Cardiac muscle cell (in vitro differentiated cells and primary cell): Measurements from ENCODE around the gene TSPEAR. TPM values are rescaled to one million over a fixed set of nuclear protein-coding genes. Genes with fewer than 3 reads are reported as not detected.
"Not testable (repeated sequence)": the region's sequence is repeated elsewhere in the genome, so short reads cannot be mapped to it uniquely, and the experiment has no call there.

Experiments used
- DNase-seq, 2 donors: peaks; one replicate each; pipeline versions ENCODE4 v3.0.0 to v3.0.0-alpha.2; 2010 to 2017; ENCODE audit warnings: low read depth in 1 of 2, low spot score in 1 of 2
- H3K27ac ChIP-seq: fragments of 200-600 bp; sonication (generic); 2 replicates; pipeline ENCODE4 v1.5.1; 2016
- H3K27me3 ChIP-seq: fragments of 200-600 bp; sonication (generic); 2 replicates; pipeline ENCODE4 v1.6.0; 2016; ENCODE audit warnings: control low read depth
- H3K36me3 ChIP-seq: fragments of 200-600 bp; sonication (generic); 2 replicates; pipeline ENCODE4 v1.5.1; 2016; ENCODE audit warnings: control low read depth
- H3K4me1 ChIP-seq: fragments of 200-600 bp; sonication (generic); 2 replicates; pipeline ENCODE4 v1.8.1; 2017; ENCODE audit warnings: low read depth, mild to moderate bottlenecking, mixed run types
- H3K4me3 ChIP-seq: fragments of 200-600 bp; sonication (generic); 2 replicates; pipeline ENCODE4 v1.5.1; 2016; ENCODE audit warnings: mild to moderate bottlenecking
- H3K9me3 ChIP-seq: fragments of 200-600 bp; sonication (generic); 2 replicates; pipeline ENCODE4 v1.5.1; 2017; ENCODE audit warnings: low read depth, mild to moderate bottlenecking, control low read depth
- CTCF ChIP-seq: IDR thresholded peaks from 2 replicates; pipeline ENCODE4 v1.5.1; 2012; ENCODE audit warnings: low read depth, mild to moderate bottlenecking, low read length
- polyA plus RNA-seq: library from polyadenylated mRNA; unstranded; fragments of >200 nt; fragmentation: Nextera tagmentation; extraction: Ambion mirVana; gene quantifications from 2 replicates; pipeline ENCODE4 v1.2.1, GENCODE V29; 2016
- total RNA-seq: library from RNA; depleted of rRNA; stranded (reverse); fragments of >200 nt; gene quantifications from 2 replicates; pipeline ENCODE4 v1.2.3, GENCODE V29; 2016

The TSPEAR gene
- total and polyA plus RNA-seq, 2 experiments from 2014 or later: 2.8 to 3.4 TPM

- Histone ChIP-seq H3K4me1 (no peaks in the 10 kb centered on the region), H3K27me3 (no peaks in the 10 kb centered on the region), H3K4me3 (no peak overlapping the region), H3K36me3 (no peaks in the 10 kb centered on the region), H3K27ac (no peak overlapping the region), H3K9me3 (no peaks in the 10 kb centered on the region)
- TF ChIP-seq CTCF: no peak
- DNase-seq: no peak
Measured at GRCh38 chr21:44650973-44651675, 60.2 kb downstream of the TSPEAR start.

- no peak overlapping the region for H3K27ac ChIP-seq
- no peak for DNase-seq
- no peaks in the 10 kb centered on the region for H3K36me3 ChIP-seq
- no peaks in the 10 kb centered on the region for H3K27me3 ChIP-seq
- H3K4me1 ChIP-seq: no peaks in the 10 kb centered on the region
- no peak overlapping the region for H3K4me3 ChIP-seq
- no peak for TF ChIP-seq CTCF
- H3K9me3 ChIP-seq: no peaks in the 10 kb centered on the region
Measured at GRCh38 chr21:44650265-44650972, 61.0 kb downstream of the TSPEAR start.

GRCh38 chr21:44649521-44650100, 61.8 kb downstream of the TSPEAR start:
- no peaks in the 10 kb centered on the region for H3K27me3 ChIP-seq
- no peak for TF ChIP-seq CTCF
- H3K4me3 ChIP-seq: no peak overlapping the region
- H3K27ac ChIP-seq: no peak overlapping the region
- H3K36me3 ChIP-seq: no peaks in the 10 kb centered on the region
- DNase-seq: no peak
- no peaks in the 10 kb centered on the region for H3K4me1 ChIP-seq
- no peaks in the 10 kb centered on the region for H3K9me3 ChIP-seq

- no peaks in the 10 kb centered on the region for H3K9me3 ChIP-seq
- no peak for TF ChIP-seq CTCF
- no peak for DNase-seq
Measured at GRCh38 chr21:44648557-44649311, 62.6 kb downstream of the TSPEAR start.

GRCh38 chr21:44647222-44647552, 64.2 kb downstream of the TSPEAR start:
- no peak for DNase-seq
- H3K27me3 ChIP-seq: no peaks in the 10 kb centered on the region
- no peak overlapping the region for H3K27ac ChIP-seq
- H3K9me3 ChIP-seq: no peaks in the 10 kb centered on the region
- H3K4me1 ChIP-seq: no peaks in the 10 kb centered on the region
- no peak overlapping the region for H3K4me3 ChIP-seq
- no peaks in the 10 kb centered on the region for H3K36me3 ChIP-seq
- TF ChIP-seq CTCF: no peak

More at GRCh38 chr21:44648557-44649311, 62.6 kb downstream of the TSPEAR start:
- no peaks in the 10 kb centered on the region for H3K27me3 ChIP-seq
- H3K27ac ChIP-seq: no peak overlapping the region
- no peak overlapping the region for H3K4me3 ChIP-seq
- H3K36me3 ChIP-seq: no peaks in the 10 kb centered on the region
- no peaks in the 10 kb centered on the region for H3K4me1 ChIP-seq

GRCh38 chr21:44646366-44647221, 64.8 kb downstream of the TSPEAR start, which contains the start of gene KRTAP10-11:
Gene KRTAP10-11, plus strand, starts transcription at chr21:44646414. Its CDS starts 45 bp downstream, at chr21:44646459.
- H3K9me3 ChIP-seq, H3K36me3 ChIP-seq, H3K27ac ChIP-seq, H3K27me3 ChIP-seq, H3K4me3 ChIP-seq, H3K4me1 ChIP-seq, DNase-seq: not testable (repeated sequence)
